NCI-H82 (cell line): ENCODE measurements around the gene FTO.
"Not testable (repeated sequence)": the region's sequence is repeated elsewhere in the genome, so short reads cannot be mapped to it uniquely, and the experiment has no call there.

ENCODE experiments used
- DNase-seq: peaks from one replicate; lab custom pipeline; 2025; lab: John Stamatoyannopoulos, UW

FTO gene

DNA sequence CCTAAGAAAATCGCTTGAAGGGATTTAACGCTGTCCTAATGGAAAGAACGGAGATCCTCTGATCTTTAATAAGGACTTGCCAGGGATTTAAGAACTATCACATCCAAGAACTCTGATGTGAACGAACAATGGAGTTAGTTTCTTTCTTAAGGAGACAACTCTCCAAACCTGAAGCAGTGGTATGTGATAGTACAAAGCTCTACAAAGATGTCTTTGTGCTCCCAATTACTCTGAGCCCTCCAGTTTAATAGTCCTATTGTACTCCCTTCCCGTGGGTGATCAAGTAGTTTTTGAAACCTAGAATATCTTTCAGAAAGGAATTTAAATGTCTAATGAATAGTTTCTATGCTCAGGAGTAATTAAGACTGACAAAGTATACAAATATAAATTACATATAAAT lies 123.8 kb downstream of the FTO start:
- DNase-seq = no peak

DNA sequence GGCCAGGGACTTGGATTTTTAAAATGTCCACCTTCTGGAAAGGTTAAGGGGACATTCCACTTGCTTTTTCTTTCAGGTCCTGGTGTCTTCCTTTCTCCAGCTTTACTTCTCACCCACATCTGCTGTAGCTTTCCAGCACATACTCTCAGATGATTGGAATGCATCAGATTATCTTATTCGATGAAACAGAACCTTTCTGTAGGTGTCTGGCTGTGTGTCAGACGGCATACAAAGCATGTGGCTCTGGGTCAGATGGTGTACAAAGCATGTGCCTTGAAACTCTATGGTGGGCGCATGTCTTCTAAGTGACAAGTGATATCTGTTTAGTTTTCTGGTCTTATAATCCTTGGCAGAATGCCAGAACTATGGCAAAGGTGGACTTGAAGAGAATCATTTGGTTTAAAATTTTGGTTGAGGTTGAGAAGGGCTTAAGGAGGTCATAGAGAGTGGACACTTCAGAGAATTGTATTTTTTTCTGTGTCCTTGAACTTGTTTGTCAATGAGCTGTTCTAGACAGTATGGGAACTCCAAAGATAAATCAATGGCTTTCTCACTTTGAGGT lies 125.3 kb downstream of the FTO start:
- DNase-seq = peak; percentile 15

DNA sequence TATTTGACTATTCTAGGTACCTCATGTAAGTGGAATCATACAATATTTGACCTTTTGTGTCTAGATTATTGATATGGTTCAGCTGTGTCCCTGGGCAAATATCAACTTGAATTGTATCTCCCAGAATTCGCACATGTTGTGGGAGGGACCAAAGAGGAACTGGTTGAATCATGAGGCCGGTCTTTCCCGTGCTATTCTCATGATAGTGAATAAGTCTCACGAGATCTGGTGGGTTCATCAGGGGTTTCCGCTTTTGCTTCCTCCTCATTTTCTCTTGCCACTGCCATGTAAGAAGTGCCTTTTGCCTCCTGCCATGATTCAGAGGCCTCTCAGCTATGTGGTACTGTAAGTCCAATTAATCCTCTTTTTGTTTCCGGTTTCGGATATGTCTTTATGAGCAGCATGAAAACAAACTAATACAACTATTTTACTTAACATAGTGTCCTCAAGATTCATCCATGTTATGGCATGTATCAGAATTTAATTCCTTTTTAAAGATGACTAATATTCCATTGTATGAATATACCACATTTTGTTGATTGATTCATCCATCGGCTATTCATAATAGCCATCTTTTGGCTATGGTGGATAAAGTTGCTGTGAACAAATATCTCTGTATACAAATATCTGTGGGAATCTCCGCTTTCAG lies 129.1 kb downstream of the FTO start:
- DNase-seq = no peak

DNA sequence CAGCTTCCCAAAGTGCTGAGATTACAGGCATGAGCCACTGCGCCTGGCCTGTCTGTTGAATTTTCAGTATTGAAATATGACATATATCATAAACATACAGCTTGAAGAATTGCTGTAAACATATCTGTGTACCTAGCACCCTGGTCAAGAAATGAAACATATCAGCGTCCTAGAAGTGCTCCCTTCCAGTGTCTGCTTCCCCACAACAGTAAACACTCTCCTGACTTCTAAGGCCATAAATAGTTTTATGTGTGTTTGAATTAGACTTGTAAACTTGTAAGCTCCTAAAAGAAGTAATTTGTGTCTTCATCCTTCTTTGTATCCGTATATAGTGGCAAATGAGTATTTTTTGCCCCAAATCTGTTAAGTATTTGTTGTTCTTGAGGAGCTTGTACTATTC lies 132.2 kb downstream of the FTO start:
- DNase-seq = no peak

DNA sequence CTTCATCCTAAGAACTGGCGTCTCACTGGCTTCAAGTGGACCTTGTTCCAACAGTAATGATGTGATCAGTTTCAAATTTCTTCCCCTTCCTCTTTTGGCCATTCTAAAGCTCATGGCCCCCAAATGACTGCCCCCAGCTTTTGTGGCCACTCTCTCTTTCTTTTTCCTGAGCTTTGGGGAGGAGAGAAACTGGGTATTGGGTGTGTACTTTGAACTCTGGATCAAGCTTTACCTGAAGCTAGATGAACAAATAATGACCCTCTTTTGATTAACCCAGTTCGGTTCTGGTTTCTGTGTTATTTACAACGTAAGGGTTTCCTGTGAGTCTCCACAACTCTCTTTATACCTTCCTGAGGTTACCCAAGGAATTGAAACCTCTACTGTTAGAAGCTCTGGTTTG lies 132.7 kb downstream of the FTO start:
- no peak for DNase-seq

DNA sequence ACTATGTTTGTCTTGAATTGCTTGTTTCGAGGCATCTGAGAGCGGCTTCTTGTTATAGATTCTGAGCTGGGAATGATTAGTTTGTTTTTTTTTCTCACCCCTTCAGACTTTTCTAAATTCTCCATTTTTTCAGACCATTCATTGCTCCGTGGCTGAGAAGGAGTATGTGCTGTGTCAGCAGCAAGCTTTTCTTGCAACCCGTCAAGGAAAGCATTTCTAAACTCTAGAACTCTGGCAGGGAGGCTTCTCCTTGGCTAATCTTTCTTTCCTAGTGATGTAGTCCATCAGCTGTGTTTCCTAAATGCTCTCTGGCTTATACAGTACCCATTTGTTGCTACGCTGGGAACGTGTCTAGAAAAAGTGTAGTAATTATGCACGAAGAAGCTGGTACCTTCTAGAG lies 133.5 kb downstream of the FTO start:
- no peak for DNase-seq

DNA sequence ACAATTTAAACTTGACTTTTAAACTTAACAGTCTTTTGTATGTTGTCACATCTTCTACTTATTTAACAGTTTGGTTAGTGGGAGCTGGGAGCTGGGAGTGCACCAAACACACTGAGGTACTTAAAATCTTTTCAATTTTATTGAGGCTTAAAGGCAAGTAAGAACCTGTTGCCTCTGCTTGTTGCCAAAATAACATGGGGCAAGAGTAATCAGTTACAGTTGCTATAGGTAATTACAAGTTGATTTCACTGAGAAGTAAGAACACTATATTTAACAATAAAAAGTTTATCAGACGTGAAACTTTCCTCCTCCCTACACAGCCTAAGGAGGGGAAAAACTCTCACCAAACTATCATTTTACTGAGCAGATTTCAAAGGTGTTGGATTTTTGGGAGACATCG lies 135.2 kb downstream of the FTO start:
- no peak for DNase-seq

DNA sequence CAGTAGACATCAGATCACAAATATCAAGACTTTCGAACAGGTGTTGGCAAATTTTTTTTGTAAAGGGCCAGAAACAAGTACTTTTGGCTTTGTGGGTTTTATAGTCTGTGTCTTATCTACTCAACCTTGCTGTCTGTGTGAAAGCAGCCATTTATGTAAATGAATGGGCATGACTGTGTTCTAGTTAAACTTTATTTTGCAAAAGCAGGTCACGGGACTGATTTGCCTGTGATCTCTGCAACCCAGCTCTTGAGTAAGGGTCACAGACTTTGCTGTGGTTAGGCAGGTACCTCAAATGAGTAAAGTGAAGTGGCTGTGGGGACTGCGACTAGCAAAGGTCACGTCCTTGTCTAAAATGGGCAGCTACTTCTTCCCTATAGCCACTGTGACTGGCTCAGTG lies 136.5 kb downstream of the FTO start:
- DNase-seq = no peak

DNA sequence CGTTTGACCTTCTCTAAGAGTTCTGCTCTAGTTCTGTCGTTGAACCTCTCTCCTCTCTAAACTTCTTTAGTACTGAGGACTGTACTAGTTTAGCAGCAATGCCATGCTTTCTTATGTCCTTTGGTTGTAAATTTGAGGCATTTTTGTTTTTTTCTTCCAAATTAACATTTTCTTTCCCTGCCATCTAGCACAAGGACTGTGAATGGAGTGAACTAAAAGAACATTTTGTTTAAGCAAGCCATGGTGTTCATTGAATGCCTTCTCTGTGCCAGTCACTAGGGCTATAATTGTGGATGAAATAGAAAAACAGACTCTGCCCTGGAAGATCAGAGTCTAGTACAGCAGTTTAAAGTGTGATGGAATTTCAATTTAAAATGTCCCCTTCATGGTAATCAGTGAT lies 137.9 kb downstream of the FTO start:
- no peak for DNase-seq

DNA sequence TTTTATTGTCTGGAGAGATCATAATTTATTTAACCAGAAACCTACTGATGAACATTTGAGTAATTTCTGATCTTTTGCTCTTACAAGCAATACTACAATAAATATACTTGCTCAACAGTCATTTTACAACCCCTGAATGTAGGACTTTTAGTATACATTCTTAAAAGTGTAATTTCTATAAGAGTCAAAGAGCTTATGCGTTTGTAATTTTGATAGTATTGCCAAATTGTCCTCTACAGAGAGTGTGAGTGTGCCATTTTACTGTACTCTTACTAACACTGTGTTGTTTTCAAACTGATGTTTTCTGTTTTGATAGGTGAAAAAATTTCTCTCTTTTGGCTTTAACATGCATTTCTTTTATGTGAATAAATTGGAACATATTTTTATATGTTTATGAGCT lies 139.1 kb downstream of the FTO start:
- DNase-seq = no peak

DNA sequence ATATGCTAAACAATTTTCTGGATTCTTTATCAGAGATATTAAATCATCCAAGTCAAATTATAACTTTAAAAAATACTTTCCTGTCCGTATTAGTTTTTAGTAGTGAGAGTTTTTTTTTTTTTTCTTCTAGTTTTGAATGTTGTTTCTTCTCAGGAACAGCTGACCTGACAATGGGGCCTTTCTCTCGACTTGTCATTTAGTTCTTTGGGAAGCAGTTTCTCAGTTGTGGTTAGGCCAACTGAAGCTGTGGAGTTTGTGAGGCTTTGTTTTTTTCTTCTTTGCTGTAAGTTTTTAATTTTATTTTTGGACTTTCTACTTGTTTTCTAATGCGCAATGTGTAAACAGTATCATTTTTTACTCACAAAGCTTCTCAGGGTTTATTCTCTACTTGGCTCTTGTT lies 140.8 kb downstream of the FTO start:
- DNase-seq = no peak

DNA sequence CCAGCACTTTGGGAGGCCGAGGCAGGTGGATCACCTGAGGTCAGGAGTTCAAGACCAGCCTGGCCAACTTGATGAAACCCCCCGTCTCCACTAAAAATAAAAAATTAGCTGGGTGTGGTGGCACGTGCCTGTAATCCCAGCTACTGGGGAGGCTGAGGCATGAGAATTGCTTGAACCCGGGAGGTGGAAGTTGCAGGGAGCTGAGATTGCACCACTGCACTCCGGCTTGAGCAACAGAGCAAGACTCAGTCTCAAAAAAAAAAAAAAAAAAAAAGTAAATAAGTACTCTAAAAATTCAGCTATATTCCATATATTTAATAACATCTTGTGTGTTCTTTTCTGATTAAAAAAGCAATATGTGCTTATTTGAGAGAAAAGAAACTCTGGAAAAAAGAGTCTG lies 142.6 kb downstream of the FTO start:
- DNase-seq = not testable (repeated sequence)

DNA sequence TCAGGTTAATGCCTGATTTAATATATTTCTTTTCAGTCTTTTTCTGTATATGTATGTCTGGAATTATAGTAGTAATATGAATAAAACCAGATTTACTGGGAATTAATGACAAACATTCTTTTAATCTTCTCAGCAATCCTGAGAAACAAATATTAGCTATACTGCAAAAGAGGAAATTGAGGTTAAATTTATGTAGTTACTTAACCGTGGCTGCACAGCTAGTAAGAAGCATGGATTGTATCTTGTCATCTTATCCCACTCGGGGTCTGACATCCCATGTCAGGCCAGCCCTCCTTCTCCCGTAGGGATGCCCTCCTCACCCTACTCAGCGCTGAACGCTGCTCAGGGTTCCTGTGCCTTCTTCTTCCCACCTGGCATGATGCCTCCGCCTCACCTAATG lies 143.0 kb downstream of the FTO start:
- no peak for DNase-seq

DNA sequence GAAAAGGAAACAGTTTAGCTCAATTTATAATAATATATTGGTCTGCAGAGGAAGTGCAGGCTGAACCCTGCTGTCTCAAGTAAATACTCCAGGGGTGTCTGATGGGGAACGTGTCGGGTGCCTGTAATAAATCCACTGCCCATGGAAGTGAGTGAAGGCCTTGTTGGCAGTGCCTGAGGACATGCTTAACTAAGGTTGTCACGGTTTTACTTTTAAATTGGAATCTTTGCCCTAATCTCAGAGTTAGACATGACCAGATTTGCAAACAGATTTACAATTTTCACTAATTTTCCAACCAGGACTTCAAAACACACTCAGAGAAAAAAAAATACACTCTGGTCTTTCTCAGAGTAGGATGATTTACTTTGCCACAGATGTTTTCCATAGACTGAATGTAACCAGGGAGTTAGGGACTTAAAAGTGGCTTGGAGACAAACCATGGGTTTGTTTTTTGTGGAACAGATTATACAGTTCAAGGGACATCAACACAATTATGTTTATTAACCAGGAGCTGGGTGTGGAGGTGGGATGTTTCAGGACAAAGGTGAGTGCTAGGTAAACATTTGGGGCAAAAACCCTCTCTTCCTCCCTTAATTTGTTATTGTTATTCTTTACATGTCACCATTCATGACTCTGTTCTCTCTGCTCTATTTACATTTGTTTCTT lies 144.5 kb downstream of the FTO start:
- DNase-seq = no peak

DNA sequence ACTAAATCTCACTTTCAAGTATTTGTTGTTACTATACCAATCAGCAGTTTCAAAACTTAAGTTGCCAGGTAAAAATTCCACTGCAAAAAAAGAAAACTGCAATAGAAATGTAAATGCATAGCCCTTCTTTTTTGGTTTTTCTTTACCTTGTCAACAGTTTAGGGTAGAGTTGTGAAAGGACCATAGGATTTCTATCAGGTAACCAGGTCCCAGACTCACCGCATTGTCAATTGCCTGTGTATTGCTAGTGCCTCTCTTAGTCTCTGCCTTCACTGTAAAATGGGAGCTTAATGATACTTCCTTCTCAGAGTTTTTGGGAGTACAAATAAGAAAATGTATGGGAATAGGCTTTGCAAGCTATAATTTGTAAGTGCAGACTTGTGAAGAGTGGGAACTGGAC lies 145.0 kb downstream of the FTO start:
- no peak for DNase-seq

DNA sequence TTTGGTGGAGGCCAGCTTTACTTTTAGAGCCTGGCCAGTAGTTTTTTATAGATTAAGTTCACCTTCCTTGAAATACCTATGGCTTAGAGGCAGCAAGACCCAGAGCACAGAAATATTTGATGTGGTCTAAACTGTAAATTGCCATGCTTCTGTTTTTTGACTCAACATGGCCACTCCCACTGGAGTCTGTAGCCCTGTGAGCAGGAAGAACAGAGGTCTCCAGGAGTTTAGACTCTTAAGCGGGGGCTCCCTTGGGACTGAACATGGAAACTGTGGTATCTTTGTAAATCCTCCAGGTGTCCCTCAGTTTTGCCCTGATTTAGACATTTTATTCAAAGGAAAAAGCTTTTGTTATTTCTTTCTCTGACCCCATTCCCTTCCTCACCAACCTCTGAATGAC lies 145.6 kb downstream of the FTO start:
- peak; percentile 3 for DNase-seq

DNA sequence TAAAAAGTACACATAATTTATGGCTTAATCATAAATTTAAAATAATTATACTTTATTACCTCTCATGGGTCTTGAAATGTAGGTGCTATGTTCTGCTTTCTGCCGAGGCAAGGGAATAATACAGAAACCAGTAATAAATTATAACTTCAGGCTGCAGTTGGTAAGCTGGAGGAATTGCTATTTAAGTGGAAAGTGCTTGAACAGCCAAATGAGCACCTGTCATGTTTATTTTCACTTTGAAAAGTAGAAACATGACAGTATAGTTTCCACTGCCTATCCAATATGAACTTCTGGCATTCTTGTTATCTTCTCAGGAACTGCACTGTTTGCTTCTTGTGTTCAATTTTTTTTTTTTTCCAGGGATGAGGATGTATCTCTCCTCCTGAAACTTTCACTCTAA lies 146.0 kb downstream of the FTO start:
- DNase-seq = no peak

DNA sequence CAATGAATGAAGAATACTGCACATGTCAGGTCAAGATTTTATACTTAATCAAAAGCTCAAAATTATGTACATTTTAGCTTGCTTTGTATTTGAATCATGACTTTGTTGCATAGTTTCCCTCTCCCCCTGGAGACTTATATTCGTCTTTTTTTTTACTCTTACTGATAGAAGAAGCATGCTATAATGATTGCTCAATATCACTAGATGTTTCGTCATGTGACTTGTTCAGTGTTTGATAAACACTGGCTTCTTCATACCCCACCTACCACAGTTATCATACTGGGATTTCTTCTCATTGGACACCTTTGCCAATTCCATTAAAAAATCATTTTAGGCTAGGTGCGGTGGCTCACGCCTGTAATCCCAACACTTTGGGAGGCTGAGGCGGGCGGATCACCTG lies 148.7 kb downstream of the FTO start:
- DNase-seq = no peak

DNA sequence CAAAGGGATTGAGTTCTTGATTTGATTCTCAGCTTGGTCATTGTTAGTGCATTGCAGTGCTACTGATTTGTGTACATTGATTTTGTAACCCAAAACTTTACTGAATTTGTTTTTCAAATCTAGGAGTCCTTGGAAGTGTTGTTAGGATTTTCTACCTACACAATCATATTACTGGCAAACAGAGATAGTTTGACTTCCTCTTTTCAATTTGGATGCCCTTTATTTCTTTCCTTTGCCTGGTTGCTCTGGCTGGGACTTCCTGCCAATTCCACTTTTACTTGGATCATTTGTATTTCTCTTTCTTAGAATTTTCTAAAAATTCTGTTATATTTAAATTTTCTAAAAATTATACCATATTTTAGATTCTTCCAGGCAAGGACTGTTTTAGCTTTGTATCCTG lies 151.1 kb downstream of the FTO start:
- no peak for DNase-seq

DNA sequence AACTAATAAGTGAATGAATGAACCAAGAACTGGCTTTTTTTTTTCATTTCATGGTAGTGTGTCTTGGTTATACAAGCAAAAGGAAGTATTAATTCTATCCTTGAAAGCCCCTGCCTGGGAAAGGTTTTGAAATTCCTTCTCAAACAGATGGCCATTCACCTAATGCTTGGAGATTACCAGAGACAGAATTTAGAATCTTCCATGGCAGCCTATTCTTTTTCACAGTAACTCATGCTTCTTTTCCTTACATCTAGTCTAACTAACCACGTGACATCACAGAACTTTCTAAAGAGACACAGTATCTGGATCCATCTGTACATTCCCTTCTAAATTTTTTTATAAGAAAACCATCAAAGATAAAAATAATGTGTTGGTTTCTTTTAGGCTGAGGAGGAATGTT lies 151.6 kb downstream of the FTO start:
- peak; percentile 33 for DNase-seq

DNA sequence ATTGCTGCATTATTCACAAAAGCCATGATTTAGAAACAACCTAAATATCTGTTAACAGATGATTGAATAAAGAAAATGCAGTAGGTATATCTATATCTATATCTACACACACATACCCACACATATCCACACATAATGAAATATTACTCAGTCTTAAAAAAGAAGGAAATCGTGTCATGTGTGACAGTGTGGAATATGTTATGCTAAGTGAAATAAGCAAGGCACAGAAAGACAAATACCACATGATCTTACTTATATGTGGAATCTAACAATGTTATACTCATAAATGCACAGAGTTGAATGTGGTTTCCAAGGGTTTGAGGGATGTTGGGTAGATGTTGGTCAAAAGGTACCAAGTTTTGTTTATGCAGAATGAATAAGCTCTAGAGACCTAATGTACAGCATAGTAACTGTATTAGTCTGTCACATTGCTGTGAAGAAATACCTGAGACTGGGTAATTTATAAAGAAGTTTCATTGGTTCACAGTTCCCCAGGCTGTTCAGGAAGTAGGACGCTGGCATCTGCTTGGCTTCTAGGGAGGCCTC lies 156.1 kb downstream of the FTO start:
- DNase-seq = no peak

DNA sequence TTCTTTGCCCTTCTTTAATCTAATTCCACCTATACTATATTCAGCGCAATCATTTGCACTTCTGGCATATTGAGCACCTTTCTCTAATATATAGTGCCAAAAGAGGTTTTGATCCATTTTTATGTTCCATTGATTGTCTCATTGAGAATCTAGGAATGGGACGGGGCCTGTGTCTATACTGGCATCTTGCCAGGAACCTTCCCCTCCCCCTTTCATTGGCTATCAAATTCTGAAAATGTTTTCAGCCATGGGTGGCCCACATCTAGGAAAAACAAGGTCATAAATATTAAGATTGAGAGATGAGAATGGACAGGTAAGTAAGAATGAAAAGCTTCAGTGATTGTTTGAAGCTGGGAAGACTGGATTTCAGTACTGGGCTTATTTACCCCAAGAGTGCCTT lies 159.9 kb downstream of the FTO start:
- DNase-seq = no peak

DNA sequence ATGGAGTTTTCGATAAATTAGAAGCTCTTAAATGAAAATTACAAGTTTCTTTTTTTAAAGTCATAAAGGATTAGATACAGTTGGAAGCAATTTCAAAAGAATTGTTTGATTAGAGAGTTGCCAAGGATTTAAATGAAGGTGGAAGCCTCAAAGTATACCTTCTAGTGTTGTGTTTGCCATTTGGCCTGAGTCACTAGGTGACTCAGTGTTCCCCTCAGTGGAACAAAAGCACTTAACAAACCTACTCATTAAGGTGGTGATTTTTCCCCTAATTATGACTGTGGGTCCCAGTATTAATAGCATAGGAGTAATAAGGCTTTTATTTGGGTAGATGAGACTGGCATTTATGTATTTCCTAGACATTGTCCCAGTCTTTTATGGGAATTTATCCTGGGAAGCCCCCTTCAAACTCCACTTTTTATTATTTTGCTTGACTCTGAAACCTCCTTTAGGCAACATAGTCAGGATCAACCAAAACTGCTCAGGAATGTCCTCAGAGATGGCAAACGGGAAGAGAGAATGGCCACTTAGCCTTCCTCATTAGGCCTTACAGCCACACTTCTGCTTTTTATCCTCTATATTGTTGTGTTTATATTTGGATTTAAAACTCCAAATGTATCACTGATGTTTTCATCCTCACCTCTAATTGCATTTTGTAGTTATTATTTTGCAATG lies 161.0 kb downstream of the FTO start:
- DNase-seq = no peak
